Effector CD8-positive, alpha-beta T cell (primary cell): Measurements from ENCODE around the gene LRP8.

Source experiments
- DNase-seq: peaks from one replicate; lab custom pipeline; 2025; lab: John Stamatoyannopoulos, UW

Gene LRP8

GRCh38 chr1:53305650-53306049 is 22.2 kb downstream of the LRP8 start:
- DNase-seq: no peak

GRCh38 chr1:53304527-53304926 is 23.3 kb downstream of the LRP8 start:
- DNase-seq: no peak

GRCh38 chr1:53303726-53304515 is 23.9 kb downstream of the LRP8 start:
- no peak for DNase-seq

- DNase-seq: no peak
These were observed 24.6 kb downstream of the LRP8 start for GRCh38 chr1:53303243-53303642.

GRCh38 chr1:53299233-53299632 is 28.6 kb downstream of the LRP8 start:
- no peak for DNase-seq

GRCh38 chr1:53298045-53298637 is 29.7 kb downstream of the LRP8 start:
- DNase-seq: no peak

- no peak for DNase-seq
These were observed 30.7 kb downstream of the LRP8 start for GRCh38 chr1:53297195-53297594.

- DNase-seq: no peak
These were observed 31.6 kb downstream of the LRP8 start for GRCh38 chr1:53296117-53296749.

GRCh38 chr1:53295726-53296116 is 32.1 kb downstream of the LRP8 start:
- no peak for DNase-seq

GRCh38 chr1:53295295-53295694 is 32.6 kb downstream of the LRP8 start:
- no peak for DNase-seq

- DNase-seq: no peak
These were observed 33.3 kb downstream of the LRP8 start for GRCh38 chr1:53294567-53294966.

- DNase-seq: no peak
These were observed 33.8 kb downstream of the LRP8 start for GRCh38 chr1:53294061-53294460.

- no peak for DNase-seq
These were observed 34.7 kb downstream of the LRP8 start for GRCh38 chr1:53293123-53293522.

GRCh38 chr1:53292690-53293089 is 35.2 kb downstream of the LRP8 start:
- DNase-seq: no peak

GRCh38 chr1:53291574-53291973 is 36.3 kb downstream of the LRP8 start:
- no peak for DNase-seq

GRCh38 chr1:53288790-53289429 is 39.0 kb downstream of the LRP8 start:
- DNase-seq: no peak

- DNase-seq: no peak
These were observed 39.7 kb downstream of the LRP8 start for GRCh38 chr1:53288002-53288789.

GRCh38 chr1:53286955-53287354 is 40.9 kb downstream of the LRP8 start:
- DNase-seq: no peak

GRCh38 chr1:53285969-53286760 is 41.7 kb downstream of the LRP8 start:
- DNase-seq: no peak

GRCh38 chr1:53285546-53285945 is 42.3 kb downstream of the LRP8 start:
- DNase-seq: no peak
